ENCODE data around the gene ALKBH2. TPM values are rescaled to one million over a fixed set of nuclear protein-coding genes. Genes with fewer than 3 reads are reported as not detected.
A peak's percentile ranks its signal among the peaks of the same experiment; 100 is the strongest.
"Not testable (repeated sequence)": the region's sequence is repeated elsewhere in the genome, so short reads cannot be mapped to it uniquely, and the experiment has no call there.

ALKBH2 gene
- total RNA-seq, 1 donor from 2014 or later, result 18.8 TPM

- DNase-seq, result no peak
Measured at GRCh38 chr12:109065853-109066193, 27.4 kb downstream of the ALKBH2 start.

DNA sequence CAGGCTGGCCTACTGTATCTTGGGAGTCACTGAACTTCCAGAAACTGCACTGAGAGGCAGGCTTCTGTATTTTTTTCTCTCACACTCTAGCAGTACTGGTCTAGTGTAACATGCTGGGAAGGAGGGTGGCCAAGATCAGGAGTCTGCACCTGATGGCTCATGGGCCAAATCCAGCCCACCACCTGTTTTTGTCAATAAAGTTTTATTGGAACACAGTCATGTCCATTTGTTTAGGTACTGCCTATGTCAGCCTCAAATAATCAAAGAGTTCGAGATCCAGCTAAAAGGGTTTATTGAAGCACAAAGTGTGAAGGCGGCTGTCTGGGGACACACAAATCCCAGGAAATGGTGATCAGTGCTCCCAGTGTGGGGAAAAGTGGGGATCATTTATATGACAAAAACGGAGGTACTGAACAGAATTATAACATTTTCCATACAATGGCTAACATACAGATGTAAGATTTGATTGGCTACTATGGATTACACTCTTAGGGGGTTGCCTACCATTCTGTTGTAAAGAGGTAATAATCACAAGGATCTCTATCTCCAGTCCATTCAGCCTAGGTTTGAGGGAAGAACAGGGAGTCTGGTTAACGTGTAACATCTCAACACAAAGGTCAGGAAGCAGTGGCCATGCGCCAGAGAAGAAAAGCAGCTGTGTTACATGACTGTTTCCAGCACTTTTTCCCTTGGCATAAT is 28.0 kb downstream of the ALKBH2 start:
- no peak for DNase-seq

DNA sequence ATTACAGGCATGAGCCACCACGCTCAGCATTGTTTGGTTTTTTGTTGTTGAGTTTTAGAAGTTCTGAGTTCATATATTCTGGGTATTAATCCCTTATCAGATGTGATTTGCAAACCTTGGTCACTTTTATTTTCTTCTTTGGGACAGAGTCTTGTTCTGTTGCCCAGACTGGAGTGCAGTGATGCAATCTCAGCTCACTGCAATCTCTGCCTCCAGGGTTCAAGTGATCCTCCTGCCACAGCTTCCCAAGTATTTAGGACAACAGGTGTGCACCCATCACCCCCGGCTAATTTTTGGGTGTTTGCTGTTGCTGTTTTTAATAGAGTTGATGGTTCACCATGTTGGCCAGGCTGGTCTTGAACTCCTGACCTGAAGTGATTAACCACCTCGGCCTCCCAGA is 29.1 kb downstream of the ALKBH2 start:
- no peak for DNase-seq

DNA sequence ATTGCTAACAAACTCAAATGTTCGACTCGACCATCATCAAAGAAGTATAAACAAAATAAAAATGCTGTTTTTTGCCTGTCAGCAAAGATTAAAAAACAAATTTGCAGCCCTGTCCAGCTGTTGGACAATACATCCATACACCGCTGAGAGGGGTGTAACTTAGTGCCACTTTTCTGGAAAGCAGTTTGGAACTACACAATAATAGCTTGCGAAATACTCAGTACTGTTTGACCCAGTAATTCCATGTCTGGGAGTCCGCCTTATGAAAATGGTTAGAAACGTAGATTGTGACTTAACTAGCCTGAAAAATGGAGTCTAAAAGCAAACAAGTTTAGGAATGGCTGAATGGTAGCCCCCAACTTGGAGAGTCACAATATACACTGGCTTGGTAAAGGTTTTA is 34.5 kb downstream of the ALKBH2 start:
- DNase-seq, result no peak

- DNase-seq, result no peak
Measured at GRCh38 chr12:109057376-109057775, 35.9 kb downstream of the ALKBH2 start.

DNA sequence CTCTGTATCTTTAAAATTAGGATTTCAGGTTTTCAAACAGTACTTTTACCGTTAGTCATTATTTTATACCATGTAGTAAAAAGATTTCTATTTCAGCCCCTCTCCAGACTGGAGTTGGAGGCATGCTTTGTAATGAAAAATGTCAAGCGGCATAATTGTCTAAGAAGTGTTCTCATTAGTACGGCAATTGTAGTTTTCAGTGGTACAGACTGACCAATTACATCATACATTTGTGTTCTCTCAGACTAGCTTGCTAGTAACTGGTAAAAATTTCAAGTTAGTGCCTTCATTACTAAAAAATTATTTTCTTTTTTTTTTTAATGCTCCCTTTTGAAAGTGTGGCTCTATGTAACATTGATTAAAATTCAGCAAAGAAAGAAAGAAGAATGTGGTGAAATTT is 36.4 kb downstream of the ALKBH2 start:
- no peak for DNase-seq

DNA sequence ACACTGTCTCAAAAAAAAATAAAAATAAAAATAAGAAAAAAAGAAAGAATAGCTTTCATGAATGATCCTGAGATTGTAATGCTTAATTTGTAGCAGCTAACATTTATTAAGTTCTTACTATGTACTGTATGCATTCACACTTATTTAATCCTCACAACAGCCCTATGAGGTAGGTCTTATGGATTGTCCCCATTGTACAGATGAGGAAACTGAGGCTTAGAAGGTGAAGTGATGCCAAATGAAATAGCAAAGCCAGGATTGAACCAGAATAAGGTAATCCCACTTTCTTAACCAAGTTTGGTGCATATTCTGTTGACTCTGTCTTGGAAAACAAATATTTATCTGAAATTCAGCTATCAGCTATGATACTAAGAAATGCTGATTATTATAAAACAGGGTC is 38.8 kb downstream of the ALKBH2 start:
- no peak for DNase-seq

DNA sequence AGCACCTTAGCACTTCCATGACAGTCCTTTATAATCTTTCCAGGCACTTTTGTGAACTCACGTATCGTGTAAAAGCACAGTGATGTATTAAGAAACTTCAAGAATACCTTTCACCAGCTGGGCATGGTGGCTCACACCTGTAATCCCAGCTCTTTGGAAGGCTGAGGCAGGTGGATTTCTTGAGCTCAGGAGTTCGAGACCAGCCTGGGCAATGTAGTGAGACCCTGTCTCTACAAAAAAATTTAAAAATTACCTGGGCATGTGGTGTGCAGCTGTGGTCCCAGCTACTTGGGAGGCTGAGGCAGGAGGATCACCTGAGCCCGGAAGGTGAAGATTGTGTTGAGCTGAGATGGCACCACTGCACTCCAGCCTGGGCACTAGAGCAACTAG is 39.2 kb downstream of the ALKBH2 start:
- not testable (repeated sequence) for DNase-seq

GRCh38 chr12:109053382-109054123 is 39.7 kb downstream of the ALKBH2 start:
- DNase-seq, result no peak

GRCh38 chr12:109052414-109053323 is 40.6 kb downstream of the ALKBH2 start, which contains the start of gene USP30:
Gene USP30, plus strand, starts transcription at chr12:109052576. Its CDS starts 103 bp downstream, at chr12:109052679.
- peak; percentile 93 for DNase-seq

DNA sequence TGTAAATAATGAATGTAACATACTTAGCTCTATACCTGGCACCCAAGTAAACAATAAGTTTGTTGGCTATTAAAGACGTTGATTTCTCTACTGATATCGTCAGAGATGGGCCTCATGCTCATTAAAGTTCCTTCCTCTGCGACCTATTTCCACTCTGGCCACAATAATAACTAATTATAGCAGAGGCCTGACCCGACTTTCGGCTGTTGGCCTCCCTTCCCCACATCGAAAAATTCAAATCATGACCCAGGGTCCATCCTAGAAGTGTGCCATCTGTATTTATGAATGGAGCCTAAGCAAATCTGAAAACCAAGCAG is 41.2 kb downstream of the ALKBH2 start:
- DNase-seq, result no peak

GRCh38 chr12:109049794-109050193 is 43.5 kb downstream of the ALKBH2 start:
- not testable (repeated sequence) for DNase-seq

GRCh38 chr12:109048706-109049105 is 44.6 kb downstream of the ALKBH2 start:
- DNase-seq, result not testable (repeated sequence)

DNA sequence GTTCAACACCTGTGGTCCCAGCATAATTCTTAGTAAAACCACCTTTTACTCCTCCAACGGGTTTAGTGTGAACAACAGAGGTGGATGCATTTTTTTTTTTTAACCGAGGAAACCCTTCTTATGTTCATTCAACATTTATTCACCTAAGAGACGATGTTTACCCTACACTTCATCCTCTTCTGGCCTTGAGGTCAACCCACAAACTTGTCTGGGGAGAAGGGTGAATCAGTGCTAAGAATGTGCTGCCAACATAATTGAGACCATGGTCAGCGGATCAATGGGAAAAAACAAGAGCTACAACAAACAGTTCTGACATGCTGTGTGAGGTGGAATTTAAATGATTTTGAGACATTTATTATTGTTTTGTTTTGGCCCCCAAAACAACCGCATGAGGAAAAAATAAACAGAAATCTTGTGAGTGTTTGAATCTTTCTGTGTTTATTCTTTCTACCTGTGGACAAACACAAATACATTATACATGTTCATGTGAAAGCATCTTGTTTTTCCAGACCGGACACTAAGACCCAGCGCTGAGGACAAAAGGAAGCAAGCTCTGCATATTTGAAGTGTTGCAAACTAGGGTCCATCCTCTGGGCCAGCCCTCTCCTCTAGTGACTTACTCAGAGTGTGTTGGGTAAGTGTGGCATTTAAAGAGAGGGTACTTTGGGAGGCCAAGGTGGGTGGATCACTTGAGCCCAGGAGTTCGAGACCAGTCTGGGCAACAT is 46.0 kb downstream of the ALKBH2 start:
- no peak for DNase-seq

GRCh38 chr12:109044241-109044640 is 49.0 kb downstream of the ALKBH2 start:
- no peak for DNase-seq

Small RNA genes lying within 50 kb of the gene (small RNA-seq; reads per million reads assigned to genes)
- gene RNA5SP372 (ENCODE audit: low replicate concordance), result not detected

Other genes starting within 250 kb of the ALKBH2 start
- gene SSH1, start 235.9 kb downstream of the ALKBH2 start, total RNA-seq, result 12.4 TPM
- gene DAO, start 213.4 kb downstream of the ALKBH2 start, total RNA-seq, result not detected
- 0.31 TPM for gene SVOP, start 72.4 kb downstream of the ALKBH2 start, total RNA-seq
- gene USP30, start 40.9 kb downstream of the ALKBH2 start, total RNA-seq, result 15.7 TPM
- 30.6 TPM for gene UNG, start 4.1 kb upstream of the ALKBH2 start, total RNA-seq
- 17.6 TPM for gene ACACB, start 23.1 kb upstream of the ALKBH2 start, total RNA-seq
- not detected for gene FOXN4, start 215.8 kb upstream of the ALKBH2 start, total RNA-seq

Data from tongue (tissue), 3 donors.